Dermis blood vessel endothelial cell (primary cell): Measurements from ENCODE around the gene VAPB. TPM values are rescaled to one million over a fixed set of nuclear protein-coding genes. Genes with fewer than 3 reads are reported as not detected.
A peak's percentile ranks its signal among the peaks of the same experiment; 100 is the strongest.
"Not testable (repeated sequence)": the region's sequence is repeated elsewhere in the genome, so short reads cannot be mapped to it uniquely, and the experiment has no call there.

Source experiments
- DNase-seq: peaks from one replicate; pipeline ENCODE4 v3.0.0; 2010
- total RNA-seq: library from RNA; depleted of rRNA; stranded (reverse); fragments of >200 nt; gene quantifications from 2 replicates; pipeline ENCODE4 v1.2.3, GENCODE V29; 2014

Gene VAPB
- total RNA-seq = 16.5 and 26.5 TPM in 2 replicates

DNA sequence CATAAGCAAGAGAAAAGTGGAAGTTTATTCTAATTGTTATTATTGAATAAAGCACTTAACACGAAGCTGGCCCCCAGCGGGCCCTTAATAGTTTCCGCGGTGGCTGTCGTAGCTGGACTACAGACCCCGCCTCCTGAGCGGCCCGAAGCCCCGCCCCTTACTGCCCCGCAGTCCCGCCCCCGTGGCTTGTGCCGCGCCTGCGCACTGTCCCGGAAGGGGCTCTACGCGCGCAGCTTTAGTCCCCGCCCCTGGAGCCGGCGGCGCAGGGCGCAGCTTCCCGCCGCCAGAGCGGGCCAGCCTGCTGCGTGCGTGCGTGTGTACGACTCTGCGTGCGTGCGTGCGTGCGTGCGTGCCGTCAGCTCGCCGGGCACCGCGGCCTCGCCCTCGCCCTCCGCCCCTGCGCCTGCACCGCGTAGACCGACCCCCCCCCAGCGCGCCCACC is at the start of gene VAPB:
TSS of gene VAPB (plus strand) at position 348 of the 442 bp plus-strand sequence. CDS start 231 bp downstream, outside the sequence.
- peak; percentile 98 for DNase-seq

DNA sequence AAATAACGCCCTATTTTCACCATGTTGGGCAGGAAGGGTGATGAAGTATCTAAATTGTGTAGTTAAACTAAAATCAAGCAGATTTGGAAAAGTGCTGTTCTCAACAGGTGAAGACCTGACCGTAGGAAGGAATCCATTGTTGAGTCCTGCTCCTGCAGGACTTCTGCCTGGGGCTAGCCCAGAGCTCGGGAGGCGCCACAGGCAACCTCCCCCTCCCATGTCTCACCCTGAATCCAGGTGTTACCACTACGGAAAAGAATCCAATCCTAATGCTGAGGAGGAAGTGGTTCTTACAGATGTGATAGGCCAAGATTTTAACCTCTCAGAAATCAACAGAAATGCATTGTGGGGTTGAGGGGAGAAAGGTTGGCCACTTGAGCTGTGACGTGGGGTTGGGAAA is 49.3 kb upstream of the VAPB start:
- DNase-seq = no peak

- no peak for DNase-seq
These were observed 48.9 kb upstream of the VAPB start for GRCh38 chr20:58340151-58340550.

GRCh38 chr20:58340853-58341252 is 48.2 kb upstream of the VAPB start:
- peak; percentile 28 for DNase-seq

DNA sequence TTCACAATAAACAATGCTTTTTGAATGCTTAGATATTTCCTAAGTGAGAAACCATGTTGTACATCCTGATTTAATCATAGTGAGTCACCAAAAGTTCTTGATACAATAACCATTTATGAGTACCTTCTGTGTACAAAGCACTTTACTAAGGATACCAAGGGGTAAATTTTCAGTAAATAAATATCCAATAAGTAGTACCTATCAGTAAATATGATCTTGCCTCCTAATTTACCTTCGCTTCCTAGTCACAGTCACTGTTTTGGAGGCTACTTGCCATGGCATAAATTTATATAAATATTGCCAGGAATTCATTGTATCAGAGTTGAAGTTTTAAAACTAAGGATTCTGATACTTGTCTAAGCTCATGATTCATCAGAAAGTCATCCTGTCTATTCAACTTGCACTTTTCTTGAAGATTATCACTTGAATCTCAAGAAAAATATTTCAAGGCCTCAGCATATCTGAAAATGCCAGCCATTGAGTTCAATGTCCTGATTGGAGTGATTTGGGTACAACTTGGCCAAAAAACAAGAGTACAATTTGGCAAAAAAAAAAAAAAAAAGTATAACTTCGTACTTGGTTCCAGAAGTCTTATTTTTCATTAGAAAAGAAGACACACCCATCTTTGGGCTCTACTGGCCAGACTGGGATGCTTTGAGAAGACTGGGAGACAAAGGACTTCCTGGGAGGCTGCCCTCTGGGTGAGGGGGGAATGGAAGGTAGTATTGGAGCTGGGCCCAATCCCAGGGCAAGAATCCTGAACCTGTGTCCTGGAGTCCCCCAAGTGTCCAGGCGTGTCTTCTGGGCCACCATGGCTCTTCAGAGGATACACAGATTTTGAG is 46.7 kb upstream of the VAPB start:
- peak; percentile 66 for DNase-seq

GRCh38 chr20:58344741-58345140 is 44.3 kb upstream of the VAPB start:
- DNase-seq = no peak

- DNase-seq = no peak
These were observed 39.5 kb upstream of the VAPB start for GRCh38 chr20:58349570-58349969.

DNA sequence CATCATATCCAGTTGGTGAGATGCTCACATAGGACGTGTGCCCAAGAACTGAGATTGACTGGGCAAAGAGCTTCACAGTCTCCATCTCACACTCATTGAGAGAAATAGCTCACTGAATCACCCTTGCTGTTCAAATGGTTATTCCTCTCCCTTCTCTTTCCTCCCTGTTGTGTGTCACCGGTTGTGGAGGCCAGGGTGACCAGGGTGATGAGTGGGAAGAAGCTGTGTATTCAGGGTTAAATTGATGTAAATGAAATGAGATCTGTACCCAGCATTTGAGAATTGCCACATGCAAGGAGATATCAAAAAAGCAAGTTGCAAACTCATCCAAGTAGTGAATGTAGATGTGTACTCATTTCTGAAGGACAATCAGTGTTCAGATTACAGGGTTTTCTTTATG is 36.6 kb upstream of the VAPB start:
- no peak for DNase-seq

DNA sequence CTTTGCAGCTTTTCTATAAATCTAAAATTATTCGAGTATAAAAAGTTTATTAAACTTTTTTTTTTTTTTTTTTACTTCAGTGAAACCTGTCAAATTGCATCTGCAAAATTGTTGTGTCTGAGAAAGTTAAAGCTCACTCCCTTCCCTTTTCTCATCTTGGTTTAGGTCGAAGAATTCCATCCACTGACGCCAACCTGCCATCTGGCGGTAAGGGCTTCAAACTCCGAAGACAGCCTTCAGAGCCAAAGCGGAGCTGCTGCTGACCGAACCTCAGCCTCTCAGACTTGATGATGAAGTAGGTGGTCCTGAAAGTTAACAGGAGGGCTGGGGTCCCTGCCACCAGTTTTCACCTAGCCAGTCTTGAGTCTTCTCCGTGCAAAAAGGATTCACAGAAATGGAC is 29.6 kb upstream of the VAPB start:
- no peak for DNase-seq

GRCh38 chr20:58360936-58361335 is 28.1 kb upstream of the VAPB start:
- peak; percentile 47 for DNase-seq

GRCh38 chr20:58361481-58362205 is 27.4 kb upstream of the VAPB start:
- DNase-seq = peak; percentile 57

- DNase-seq = no peak
These were observed 26.9 kb upstream of the VAPB start for GRCh38 chr20:58362206-58362516.

DNA sequence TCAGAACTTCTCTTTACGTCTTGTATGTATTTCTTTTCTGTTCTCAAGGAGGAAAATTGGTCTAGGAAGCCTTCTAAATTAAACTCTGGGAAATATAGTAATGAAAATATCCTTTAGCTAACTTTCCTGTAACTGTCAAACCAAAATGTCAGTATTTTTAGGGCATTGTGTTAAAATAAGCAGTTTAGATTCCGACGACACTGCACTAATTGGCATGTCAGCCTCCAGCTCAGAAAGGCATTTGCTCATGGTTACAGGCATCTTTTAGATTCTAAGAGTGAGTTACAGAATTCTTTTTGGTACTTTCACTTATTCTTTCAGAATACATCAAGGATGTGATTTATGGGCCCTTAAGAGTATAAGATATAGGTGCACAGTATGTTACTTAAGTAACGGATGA is 26.1 kb upstream of the VAPB start:
- DNase-seq = no peak

GRCh38 chr20:58366866-58367265 is 22.2 kb upstream of the VAPB start:
- no peak for DNase-seq

DNA sequence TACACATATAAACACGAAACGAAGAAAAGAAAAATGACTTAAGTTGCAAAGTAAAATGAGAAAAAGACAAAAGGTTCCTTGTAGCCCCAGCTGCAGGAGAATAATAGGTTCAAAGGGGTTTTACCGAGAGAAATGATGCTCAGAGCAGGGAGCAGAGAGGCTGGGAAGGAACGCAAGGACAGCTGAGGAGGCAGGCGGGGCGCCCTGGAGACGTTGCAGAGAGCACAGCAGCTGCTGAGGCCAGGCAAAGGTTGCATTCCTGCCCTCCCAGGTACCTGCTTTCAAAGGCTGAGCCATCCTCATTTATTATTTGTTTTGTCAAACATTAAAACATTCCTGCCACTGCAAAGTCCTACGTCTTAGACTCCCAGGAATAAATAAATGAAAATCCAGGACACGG is 16.2 kb upstream of the VAPB start:
- DNase-seq = no peak

DNA sequence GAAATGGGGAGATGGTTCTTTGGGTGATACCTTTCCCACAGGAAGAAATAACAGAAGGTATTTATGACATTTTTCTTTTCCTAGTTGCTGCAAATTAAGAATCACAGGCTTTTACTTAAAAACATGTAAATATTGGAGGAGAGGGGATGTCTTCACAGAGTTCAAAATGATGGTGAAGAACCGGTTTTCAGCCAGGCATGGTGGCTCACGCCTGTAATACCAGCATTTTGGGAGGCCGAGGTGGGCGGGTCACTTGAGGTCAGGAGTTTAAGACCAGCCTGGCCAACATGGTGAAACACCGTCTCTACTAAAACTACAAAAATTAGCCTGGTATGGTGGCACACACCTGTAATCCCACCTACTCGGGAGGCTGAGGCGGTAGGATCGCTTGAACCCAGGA is 15.7 kb upstream of the VAPB start:
- DNase-seq = not testable (repeated sequence)

DNA sequence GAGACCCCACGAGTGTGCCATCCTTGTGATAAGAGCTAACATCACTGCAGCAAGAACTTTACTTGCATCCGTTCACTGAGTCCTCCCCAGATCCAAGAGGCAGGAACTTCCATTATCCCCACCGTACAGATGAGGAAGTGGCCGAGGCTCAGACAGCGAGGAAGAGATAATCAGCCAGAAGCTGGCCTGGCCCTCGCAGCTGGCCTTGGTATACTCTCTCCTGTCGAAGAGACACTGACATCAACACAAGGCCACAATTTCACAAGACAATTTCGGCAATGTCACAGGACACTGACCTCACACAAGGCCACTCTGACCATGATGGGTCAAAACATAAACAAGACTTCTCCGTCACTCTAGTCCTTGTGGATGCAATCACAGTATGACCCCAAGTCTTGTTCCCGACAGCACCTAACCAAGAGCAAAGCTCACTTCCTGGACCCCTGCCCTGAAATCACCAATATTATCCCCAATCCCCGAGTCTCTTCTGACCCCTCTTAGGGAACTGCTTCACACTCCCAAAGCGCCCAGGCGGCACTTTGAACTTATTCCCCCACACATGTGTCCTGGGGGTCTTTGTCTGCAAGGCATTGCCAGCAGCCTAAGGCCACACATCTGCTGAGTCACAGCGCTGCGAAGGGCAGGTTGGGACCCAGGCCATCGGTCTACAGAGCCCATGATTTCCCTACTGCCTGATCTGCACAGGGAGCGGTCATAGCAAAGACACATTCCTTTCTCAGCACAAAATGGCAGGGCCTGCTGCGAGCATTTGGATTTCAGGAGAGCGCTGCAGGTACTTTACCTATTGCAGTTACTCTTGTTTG is 14.8 kb upstream of the VAPB start:
- DNase-seq = no peak

DNA sequence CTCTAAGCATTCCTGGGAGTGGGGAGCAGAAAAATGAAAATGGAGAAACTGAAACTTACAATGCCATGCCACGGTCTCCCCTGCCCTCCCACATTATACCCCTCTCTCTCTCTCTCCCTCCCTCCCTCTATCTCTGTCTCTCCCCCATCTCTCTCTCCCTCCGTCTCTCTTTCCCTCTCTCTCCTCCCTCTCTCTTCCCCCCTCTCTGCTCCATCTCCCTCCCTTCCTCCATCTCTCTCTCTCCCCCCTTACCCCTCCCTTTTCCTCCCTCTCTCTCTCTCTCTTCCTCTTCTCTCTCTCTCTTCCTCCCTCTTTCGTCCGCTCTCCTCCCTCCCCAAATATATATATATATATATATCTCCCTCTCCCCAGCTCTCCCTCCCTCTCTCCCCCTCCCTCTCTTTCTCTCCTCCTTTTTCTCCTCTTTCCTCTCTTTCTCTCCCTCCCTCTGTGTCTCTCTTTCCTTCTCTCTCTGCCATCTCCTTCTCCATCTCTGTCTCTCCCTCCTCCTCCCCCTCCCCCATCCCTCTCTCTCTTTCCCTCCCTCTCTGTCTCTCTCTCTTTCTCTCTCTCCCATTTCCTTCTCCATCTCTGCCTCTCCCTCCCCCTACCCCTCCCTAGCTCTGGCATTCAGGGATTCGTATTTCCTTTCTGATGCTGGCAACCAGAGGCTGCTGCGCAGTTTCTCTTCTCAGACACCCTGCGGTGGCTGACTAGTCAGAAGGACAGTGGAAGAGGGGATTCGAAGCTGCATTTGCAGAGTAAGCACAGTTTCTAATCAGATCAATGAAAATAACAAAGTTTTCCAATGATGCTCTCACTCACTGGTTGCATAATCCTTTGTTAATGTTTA is 13.9 kb upstream of the VAPB start:
- DNase-seq = peak; percentile 21

GRCh38 chr20:58375759-58376352 is 13.2 kb upstream of the VAPB start:
- DNase-seq = no peak

GRCh38 chr20:58377017-58377416 is 12.0 kb upstream of the VAPB start:
- DNase-seq = no peak

- DNase-seq = no peak
These were observed 11.1 kb upstream of the VAPB start for GRCh38 chr20:58377766-58378401.
